ENCODE measurements around the gene PNKP.

GRCh38 chr19:49853852-49854377 is 13.5 kb downstream of the PNKP start:
- TF ChIP-seq, protein P1, sequence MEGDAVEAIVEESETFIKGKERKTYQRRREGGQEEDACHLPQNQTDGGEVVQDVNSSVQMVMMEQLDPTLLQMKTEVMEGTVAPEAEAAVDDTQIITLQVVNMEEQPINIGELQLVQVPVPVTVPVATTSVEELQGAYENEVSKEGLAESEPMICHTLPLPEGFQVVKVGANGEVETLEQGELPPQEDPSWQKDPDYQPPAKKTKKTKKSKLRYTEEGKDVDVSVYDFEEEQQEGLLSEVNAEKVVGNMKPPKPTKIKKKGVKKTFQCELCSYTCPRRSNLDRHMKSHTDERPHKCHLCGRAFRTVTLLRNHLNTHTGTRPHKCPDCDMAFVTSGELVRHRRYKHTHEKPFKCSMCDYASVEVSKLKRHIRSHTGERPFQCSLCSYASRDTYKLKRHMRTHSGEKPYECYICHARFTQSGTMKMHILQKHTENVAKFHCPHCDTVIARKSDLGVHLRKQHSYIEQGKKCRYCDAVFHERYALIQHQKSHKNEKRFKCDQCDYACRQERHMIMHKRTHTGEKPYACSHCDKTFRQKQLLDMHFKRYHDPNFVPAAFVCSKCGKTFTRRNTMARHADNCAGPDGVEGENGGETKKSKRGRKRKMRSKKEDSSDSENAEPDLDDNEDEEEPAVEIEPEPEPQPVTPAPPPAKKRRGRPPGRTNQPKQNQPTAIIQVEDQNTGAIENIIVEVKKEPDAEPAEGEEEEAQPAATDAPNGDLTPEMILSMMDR (IDR thresholded peaks at IDR 0.05): no peak
- TF ChIP-seq POLR2AphosphoS5 (IDR thresholded peaks at IDR 0.05; ENCODE audit: insufficient read depth in 1 of 2, low read depth in 1 of 2): no peak
